ENCODE measurements around the gene RAPGEF5. TPM values are rescaled to one million over a fixed set of nuclear protein-coding genes. Genes with fewer than 3 reads are reported as not detected.

RAPGEF5 gene
- total and polyA plus RNA-seq, 10 donors, result 10.2 to 335 (median 184) TPM

DNA sequence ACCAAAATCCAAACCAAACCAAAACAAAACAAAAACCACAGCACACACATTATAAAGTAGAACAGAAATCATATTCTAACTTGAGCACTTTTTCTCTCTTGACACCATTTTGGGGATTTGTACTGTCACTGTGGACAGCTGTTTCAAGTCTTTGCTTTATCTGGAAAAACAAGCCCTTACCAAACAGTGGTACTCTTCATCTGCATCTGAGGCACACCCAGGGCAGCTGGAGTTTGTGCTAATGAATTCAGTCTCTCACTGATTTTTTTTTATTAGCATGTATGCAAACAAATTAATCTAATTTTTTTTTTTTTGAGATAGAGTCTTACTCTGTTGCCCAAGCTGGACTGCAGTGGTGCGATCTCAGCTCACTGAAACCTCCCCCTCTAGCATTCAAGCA lies 171.4 kb downstream of the RAPGEF5 start:
- no peak overlapping the region for H3K27ac ChIP-seq
- intact Hi-C loops (cut with DNase I; ENCODE audit: low total_unique reads), result no loop called here
- peaks cover 0 to 13% (median 5%) of the 10 kb centered on the region in 6 donors for H3K4me1 ChIP-seq
- H3K4me3 ChIP-seq, result no peak overlapping the region
- 77 to 100% (median 90%) methylated on average over 1 of the region's 1 CpG for WGBS, 5 donors
- TF ChIP-seq, protein P1, sequence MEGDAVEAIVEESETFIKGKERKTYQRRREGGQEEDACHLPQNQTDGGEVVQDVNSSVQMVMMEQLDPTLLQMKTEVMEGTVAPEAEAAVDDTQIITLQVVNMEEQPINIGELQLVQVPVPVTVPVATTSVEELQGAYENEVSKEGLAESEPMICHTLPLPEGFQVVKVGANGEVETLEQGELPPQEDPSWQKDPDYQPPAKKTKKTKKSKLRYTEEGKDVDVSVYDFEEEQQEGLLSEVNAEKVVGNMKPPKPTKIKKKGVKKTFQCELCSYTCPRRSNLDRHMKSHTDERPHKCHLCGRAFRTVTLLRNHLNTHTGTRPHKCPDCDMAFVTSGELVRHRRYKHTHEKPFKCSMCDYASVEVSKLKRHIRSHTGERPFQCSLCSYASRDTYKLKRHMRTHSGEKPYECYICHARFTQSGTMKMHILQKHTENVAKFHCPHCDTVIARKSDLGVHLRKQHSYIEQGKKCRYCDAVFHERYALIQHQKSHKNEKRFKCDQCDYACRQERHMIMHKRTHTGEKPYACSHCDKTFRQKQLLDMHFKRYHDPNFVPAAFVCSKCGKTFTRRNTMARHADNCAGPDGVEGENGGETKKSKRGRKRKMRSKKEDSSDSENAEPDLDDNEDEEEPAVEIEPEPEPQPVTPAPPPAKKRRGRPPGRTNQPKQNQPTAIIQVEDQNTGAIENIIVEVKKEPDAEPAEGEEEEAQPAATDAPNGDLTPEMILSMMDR (IDR thresholded peaks at IDR 0.05 in 8 of 11, conservative IDR thresholded peaks at IDR 0.05 in 3 of 11), result no peak
- no peak for TF ChIP-seq POLR2A (IDR thresholded peaks at IDR 0.05)
- TF ChIP-seq POLR2AphosphoS5 (IDR thresholded peaks at IDR 0.05), result no peak
- no peaks in the 10 kb centered on the region for H3K27me3 ChIP-seq (replicated peaks in 1 of 7)
- no peaks in the 10 kb centered on the region for H3K9me3 ChIP-seq
- peaks cover 0 to 77% (median 12%) of the 10 kb centered on the region in 6 donors for H3K36me3 ChIP-seq
- no peak for DNase-seq

DNA sequence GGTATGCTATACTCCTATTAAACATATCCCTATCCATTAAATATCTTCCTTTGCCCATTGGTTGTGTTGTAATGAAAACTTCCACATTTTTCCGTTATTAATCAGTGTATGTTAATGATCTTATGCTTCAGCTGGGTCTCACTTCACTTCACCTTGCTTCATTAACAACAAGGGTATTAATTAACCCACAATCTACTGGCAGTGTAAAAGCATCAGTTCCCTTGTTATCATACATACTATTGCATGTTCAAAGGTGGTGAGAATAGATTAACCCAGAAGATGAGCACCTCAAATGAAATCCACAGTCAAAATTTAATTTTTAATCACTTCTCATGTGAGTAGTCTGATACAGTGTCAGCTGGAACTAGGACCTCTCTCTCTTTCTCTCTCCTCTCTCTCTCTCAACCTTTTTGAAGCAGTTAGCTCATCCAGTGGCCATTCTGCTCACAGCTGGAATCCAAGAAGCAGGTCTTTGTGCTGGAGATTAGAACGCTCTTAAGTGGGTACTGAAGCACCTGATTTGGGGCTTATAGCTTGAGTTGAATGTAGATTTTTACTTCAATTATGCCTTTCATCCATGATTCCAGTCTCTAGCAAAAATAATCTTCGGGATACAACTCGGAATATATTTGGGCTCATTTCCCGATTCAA lies 172.3 kb downstream of the RAPGEF5 start:
- Histone ChIP-seq H3K4me3 (no peak overlapping the region), H3K27me3 (replicated peaks in 1 of 7) (no peaks in the 10 kb centered on the region), H3K27ac (no peak overlapping the region), H3K9me3 (no peaks in the 10 kb centered on the region), H3K4me1 (peaks cover 0 to 13% (median 5%) of the 10 kb centered on the region in 6 donors), H3K36me3 (peaks cover 0 to 77% (median 12%) of the 10 kb centered on the region in 6 donors)
- intact Hi-C loops (cut with DNase I; ENCODE audit: low total_unique reads), result no loop called here
- no peak for TF ChIP-seq POLR2AphosphoS5 (IDR thresholded peaks at IDR 0.05)
- TF ChIP-seq, protein P1 (IDR thresholded peaks at IDR 0.05 in 8 of 11, conservative IDR thresholded peaks at IDR 0.05 in 3 of 11), result no peak
- TF ChIP-seq POLR2A (IDR thresholded peaks at IDR 0.05), result no peak
- DNase-seq, result no peak
- whole genome bisulfite sequencing, 5 donors, result 87 to 96% (median 94%) methylated on average over 5 of the region's 5 CpGs

DNA sequence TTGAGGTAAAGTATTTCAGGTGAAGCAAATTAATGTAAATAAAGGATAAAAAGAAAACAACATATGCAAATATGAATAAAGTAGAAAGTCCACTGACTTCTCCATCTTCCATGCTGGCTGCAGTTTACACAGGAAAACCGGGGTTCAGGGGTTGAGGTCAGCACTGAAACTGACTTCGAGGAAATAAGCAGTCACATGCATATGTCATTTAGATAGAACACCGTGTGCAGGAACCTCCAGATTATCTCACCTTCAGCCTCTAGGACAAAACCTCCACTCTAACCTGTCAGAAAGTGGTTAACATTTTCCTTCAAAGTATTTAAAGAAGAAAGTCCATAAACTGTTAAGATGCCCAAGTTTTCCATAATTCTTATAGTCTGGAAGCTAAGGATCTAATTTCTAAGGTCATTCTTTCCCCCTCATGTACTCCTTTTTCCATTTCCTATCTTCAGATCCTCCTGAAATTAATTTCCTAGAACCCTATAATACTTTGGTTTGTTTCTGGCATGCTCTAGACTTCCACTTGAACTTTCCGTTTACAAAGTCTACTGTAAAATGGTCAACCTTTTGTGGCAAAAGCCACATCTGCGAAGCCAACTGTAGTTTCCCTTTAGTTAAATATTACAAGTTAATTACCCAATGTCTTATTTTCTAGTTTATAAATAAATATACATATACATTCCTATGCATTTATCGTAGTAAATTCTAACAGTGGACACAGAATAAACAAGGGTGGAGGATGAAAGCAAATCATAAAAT lies 173.3 kb downstream of the RAPGEF5 start:
- Histone ChIP-seq H3K27ac (peak overlapping the region in 1 of 8 donors; percentile 17), H3K4me3 (no peak overlapping the region), H3K36me3 (peaks cover 0 to 74% (median 12%) of the 10 kb centered on the region in 6 donors), H3K4me1 (peaks cover 0 to 13% (median 5%) of the 10 kb centered on the region in 6 donors), H3K9me3 (no peaks in the 10 kb centered on the region), H3K27me3 (replicated peaks in 1 of 7) (no peaks in the 10 kb centered on the region)
- no peak for DNase-seq
- TF ChIP-seq POLR2AphosphoS5 (IDR thresholded peaks at IDR 0.05), result peak in 1 of 3 donors; percentile 40
- TF ChIP-seq, protein P1 (IDR thresholded peaks at IDR 0.05 in 8 of 11, conservative IDR thresholded peaks at IDR 0.05 in 3 of 11), result no peak
- intact Hi-C loops (cut with DNase I; ENCODE audit: low total_unique reads), result no loop called here
- 64 to 78% (median 72%) methylated on average over 6 of the region's 6 CpGs for WGBS, 5 donors

DNA sequence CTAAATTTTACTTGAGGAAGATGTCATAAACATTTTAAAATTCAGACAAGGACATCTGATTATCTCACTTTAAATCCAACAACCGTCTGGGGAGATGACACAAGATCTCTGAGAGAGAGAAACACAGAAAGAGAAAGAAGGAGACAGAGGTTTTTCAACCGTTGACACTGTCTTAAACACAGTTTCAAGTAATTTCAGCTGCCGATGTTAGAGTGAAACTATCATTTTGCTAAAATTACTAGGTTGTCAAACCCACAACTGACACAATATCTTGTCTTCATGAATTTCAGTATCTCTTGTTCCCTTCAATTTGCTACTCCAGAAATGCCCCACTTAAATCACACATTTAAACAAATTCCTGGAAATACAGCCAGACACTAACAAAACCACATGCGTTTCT lies 174.8 kb downstream of the RAPGEF5 start:
- Histone ChIP-seq H3K4me3 (no peak overlapping the region), H3K27ac (peak overlapping the region in 2 of 8 donors; percentile 4 to 25), H3K4me1 (peaks cover 0 to 13% (median 5%) of the 10 kb centered on the region in 6 donors), H3K9me3 (no peaks in the 10 kb centered on the region), H3K27me3 (replicated peaks in 1 of 7) (no peaks in the 10 kb centered on the region), H3K36me3 (peaks cover 0 to 74% (median 5%) of the 10 kb centered on the region in 6 donors)
- TF ChIP-seq POLR2AphosphoS5 (IDR thresholded peaks at IDR 0.05) (no peak), POLR2A (IDR thresholded peaks at IDR 0.05) (no peak)
- TF ChIP-seq, protein P1 (IDR thresholded peaks at IDR 0.05 in 8 of 11, conservative IDR thresholded peaks at IDR 0.05 in 3 of 11), result no peak
- WGBS, 5 donors, result 58 to 76% (median 73%) methylated on average over 4 of the region's 4 CpGs
- intact Hi-C loops (cut with DNase I; ENCODE audit: low total_unique reads), result no loop called here
- DNase-seq, result no peak
